Non-pigmented ciliary epithelial cell (primary cell): ENCODE results near the gene PBXIP1.

Source experiments
- DNase-seq: peaks from one replicate; pipeline ENCODE4 v3.0.0-alpha.2; 2010; ENCODE audit warnings: low read depth

PBXIP1 gene

GRCh38 chr1:154956544-154956941 is 644 bp upstream of the PBXIP1 start:
- DNase-seq, result no peak

DNA sequence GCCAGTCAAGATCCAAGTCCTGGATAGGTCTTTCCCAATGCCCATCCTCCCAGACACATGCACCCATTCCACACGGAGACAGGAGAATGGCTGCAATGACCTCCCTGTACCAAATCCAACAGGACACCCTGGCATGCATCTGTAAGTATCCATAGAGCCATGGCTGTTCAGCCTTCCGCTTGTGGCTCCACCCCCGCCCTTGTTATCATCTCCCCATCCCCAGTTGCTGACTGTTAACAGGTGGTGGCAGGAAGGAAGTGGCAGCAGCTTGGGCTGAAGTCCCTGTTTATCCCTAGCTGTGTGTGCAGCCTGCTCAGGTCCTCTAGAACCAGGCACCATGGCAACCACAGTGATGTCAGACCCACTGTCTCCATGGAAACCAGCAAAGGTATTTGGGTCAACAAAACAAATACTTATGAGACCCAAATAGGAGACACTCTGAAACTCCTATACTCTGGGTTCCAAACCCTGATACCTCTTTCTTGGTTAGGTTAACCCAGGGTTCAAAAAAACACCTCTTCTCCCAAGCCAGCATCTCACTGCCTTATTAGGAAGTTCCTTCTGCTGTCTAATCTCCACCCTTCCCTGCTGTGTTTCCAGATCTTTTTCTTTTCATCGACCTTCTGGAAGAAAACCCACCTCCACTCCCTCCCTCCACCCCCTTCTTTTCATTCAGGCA is 721 bp downstream of the PBXIP1 start:
- peak; percentile 59 for DNase-seq

GRCh38 chr1:154954541-154954940 is 1.4 kb downstream of the PBXIP1 start:
- DNase-seq, result no peak

GRCh38 chr1:154953611-154954038 is 2.3 kb downstream of the PBXIP1 start:
- DNase-seq, result no peak

DNA sequence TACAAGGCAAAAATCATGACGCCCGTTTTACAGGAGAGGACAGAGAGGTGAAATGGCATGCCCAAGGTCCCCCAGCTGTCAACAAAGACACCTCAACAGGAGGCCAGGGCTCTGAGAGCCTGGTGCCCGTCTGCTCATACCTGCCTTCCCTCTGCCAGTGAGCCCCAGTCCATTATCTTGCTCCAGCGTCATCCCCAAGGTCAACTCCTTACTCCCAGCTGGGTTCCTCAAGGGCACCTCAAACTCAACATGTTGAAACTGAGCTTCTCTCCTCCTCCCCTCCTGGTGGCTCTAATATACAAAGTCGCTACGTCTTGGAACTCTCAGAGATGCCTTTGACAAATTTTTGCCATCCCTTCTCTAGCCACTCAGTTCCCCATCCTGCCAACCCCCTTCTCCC is 3.2 kb downstream of the PBXIP1 start:
- no peak for DNase-seq

DNA sequence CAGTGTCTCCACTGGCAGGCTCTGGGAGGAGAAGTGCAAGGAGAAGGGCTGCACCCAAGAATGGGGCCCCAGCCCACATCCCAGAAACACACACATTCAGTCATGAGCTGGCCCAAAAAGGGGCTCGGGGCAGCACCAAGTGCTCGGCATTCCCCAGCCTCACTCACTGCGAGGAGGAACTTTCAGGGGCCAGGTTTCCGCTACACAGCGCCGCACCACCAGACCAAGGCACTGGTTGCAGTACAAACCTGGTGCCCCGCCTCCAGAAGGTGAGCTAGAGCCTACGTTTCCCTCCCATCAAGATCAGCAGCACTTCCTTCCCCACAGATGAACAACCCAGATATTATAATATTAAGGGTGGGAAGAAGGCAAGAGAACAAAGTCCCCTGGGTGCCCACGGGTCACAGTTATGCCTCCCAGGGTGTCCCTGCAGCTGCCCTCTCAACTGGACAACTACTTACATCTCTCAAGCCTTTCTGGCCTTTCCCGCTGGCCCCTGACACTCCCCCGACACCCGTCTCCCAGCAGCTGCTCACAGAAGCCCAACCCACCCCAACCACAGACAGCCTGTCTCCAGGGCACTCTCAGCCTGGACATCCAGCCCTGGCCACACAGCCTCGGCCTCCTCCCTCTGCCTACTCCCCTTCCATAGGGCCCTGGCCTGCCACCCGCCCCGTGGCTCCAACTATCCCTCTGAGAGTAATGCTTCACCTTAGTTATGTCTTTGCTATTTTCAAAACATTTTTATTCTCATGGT is 3.8 kb downstream of the PBXIP1 start:
- DNase-seq, result no peak

DNA sequence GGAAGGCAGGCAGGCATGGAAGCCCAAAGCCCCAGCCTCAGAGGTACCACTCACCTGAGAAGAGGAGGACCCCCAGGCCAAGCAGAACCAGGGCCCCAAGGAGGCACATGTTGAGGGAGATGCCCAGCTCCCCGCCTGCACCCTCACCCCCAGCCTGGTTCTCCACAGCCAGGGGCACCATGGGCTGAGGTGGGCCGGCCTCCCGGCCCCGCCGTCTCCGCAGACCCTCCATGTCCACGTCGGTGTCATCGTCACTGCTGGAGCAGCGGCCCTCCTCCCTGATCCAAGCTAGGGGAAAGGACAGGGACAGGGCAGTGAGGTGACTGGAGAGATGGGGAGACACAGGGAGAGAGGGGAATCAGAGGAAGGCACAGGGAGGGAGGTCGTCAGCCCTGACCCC is 7.8 kb downstream of the PBXIP1 start:
- DNase-seq, result no peak

DNA sequence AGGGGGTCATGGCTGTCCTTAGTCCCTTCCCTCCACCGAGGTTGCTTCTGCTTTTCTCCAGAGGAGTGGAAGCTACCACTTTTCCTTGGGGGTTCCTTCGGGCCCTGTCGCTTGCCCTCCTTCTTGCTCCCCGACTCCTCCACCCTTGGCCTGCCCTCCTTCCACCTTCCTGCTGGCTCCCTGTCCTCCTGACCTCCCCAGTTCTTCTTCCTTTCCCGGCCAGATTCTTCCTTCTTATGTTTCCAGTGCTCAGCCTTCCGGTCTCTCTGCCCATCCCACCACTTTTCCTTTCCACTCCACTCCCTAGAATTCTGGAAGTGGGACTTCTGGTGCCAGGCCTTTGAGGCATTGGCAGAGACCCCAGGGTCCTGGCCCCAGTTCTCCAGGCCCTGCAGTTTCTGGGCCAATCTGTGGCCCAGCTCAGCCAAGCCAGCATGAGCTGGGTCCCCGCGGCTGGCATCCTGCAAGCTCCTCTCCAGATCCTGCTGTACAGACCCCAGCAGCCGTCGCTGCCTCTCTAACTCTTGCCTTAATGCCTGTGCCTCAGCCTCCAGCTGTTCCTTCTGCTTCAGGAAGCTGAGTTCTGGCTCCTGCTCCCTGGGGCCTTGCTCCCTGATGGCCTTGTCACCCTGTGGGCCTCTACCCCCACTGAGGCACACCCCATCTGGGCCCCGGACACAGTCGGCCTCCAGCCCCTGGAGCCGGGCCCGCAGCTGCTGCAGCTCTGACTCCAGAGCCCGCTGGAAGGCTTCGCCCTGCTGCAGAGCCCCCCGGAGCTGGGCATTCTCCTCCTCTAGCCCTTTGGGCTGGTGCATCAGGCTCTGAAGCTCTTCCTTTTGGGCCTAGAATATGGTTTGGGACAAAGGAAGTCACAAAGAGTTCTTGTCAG is 9.7 kb downstream of the PBXIP1 start:
- no peak for DNase-seq

GRCh38 chr1:154945160-154945961 is 10.5 kb downstream of the PBXIP1 start:
- no peak for DNase-seq

GRCh38 chr1:154944401-154945159 is 11.3 kb downstream of the PBXIP1 start:
- DNase-seq, result no peak

DNA sequence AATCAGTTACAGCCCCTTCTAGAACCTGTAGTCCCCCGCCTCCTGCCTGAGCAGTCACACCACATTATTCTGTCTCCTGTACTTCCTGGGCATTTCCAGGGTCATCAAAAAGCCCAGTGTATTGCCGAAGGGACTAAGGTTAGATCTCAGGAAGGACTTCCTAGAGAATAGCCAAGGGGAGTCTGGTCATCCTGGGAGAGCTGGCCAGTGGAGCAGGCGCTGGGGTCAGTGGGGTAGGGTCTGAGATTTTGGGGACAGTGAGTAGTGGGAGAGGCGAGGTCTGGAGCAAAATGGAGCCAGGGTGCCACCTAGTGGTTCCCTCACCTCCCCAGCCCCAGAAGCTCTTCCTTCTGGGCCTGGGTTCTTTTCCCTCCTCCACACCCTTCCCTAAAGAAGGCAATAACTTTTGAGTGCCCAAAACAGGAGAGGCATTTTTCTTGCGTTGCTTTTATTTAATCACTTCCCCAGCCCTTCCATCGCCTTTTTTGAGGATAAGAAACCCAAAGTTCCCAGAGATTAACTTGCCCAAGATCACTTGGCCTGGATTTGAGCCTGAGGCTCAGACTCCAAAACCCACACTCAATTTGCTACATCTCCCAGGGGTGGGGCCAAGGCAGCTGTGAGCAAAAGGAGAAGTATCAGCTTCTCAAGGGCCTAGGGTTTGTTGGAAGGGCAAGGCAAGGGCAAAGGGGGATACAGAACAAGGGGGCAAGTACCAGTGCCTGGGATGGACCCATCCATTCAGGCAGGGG is 12.1 kb downstream of the PBXIP1 start:
- DNase-seq, result no peak

DNA sequence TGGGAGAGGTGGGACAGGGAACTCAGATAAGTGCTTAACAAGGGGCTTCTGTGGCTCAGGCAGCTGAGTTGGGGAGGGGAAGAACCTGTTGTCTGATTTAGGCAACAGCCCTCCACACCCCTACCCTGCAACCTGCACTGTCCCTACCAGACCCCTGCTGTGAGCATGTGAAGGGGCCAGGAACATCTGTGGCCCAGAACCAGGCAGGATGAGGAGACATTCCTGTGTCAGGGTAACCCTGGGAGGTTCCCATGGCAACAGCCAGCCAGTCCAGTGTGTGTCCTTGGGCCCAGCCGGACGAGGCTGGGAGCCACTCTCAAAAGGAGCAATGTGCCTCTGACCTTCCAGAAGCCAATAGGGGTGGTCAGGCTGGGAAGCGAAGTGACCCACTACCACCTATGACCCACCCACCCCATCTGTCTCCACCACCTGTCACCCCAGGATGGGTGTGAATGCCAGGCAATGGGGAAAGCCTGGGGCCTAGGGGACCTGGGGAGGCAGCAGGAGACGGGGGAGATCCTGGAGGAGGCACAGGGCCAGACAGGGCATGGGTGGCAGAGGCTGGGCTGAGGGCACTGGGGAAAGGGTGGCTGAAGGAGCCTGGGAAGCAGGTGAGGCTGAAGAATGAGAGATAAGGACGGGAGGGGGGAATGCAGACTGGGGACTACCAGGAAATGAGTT is 14.4 kb downstream of the PBXIP1 start:
- no peak for DNase-seq

GRCh38 chr1:154940651-154941194 is 15.2 kb downstream of the PBXIP1 start:
- DNase-seq, result no peak

DNA sequence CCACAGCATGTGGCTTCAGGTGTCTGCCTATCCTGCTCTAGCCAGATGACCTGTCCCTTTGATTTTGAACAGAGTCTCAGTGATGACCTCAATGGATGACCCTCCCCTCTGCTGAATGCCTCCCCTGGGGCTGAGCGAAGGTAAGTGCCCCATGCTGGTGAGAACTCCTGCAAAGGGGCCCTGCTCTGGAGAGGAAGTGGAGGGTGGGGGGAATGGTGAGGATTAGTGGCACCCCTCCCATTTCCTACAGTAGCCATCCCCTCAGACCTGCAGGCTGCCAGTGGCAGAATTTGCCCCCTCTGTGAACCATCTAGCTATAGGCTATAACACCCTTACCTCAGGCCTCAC is 15.7 kb downstream of the PBXIP1 start:
- no peak for DNase-seq

DNA sequence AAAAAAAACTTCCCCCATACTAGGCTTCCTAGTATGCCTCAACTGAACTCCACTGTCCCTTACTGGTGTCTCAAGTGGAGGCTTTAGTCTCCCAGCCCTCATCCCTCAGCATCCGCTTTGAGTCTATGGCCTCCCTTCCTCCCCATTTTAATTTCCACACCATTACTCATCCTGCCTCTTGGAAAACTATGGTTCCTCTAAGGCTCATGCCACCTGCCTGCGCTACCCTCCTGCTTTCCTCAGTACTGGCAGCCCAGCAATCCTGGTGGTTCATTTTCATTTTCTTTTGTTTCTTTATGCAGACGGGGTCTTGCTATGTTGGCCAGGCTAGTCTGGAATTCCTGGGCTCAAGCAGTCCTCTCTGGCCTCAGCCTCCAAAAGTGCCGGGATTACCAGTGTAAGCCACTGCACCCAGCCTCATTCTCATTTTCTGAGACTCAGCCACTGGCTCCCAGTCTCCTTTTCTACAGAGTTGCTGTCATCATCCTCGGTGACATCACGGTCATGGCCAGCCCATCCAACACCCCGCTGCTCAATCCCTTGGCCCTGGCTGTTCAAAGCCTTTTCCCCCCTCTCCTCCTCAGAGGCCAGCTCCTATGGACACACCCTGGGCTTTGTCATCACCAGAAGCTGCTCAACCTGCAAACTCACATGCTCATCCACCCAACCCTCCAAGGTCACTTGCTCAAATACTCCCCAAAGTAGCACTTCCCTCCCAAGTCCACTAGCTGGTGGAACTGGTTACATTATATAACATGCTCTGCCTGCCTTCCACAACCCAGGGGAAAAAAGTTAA is 17.1 kb downstream of the PBXIP1 start:
- no peak for DNase-seq

GRCh38 chr1:154937988-154938386 is 17.9 kb downstream of the PBXIP1 start:
- no peak for DNase-seq

DNA sequence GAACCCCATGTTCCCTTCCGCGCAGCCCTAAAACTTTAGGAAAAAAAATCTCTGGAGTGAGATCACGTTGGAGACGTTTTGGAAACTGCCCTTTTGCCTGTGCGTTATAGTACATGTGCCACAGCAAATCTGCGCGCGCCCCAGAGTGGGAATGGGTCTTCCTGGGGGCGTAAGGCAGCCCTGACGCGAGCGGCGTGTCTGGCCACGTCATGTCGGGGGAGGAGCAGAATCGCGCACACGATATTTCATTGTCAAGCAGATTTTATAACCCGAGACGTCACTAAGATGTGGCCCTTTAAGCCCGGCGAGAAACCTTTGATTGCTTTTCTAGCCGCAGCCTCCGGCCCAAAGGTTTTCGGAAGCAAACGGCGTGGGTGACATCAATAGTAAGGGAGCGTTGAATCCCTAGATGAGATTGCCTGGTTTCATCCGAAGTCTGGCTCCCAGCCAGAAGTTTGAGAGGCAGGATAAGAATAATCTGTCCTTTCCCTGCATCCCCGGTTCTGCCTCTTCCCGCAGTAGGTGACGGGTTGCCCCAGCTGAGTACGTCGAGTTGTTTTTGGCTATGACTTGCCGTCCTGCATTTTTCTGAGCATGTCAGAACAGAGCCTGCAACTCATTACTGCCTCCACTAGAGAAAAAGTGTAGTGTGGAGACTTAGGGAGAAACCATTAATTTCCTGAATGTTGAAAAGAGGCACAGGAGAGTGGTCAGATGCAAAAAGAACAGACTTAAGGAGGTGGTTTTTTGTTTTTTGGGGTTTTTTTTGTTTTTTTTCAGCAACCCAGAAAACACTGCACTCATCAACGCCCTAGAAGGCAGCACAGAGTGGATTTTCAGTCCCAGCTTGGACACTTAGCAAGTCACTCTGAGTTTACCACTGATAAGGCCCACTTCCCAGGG is 18.6 kb downstream of the PBXIP1 start:
- DNase-seq, result peak; percentile 83
